Spinal cord (tissue), 10 donors: ENCODE data around the gene DAB1. TPM values are rescaled to one million over a fixed set of nuclear protein-coding genes. Genes with fewer than 3 reads are reported as not detected.

Experiments used
- DNase-seq, 6 donors: peaks; one replicate each; pipeline versions ENCODE4 v3.0.0 to v3.0.0-alpha.2; 2013 to 2015; ENCODE audit warnings: low spot score in 6 of 6, low read depth in 4 of 6
- H3K27ac ChIP-seq: one replicate; pipeline ENCODE4 v1.5.1; 2013; ENCODE audit warnings: low read depth, low read length, control low read depth
- H3K27me3 ChIP-seq: one replicate; pipeline ENCODE4 v1.6.1; 2013; ENCODE audit warnings: low read length; ENCODE audit not compliant: control insufficient read depth, insufficient read depth
- H3K36me3 ChIP-seq: one replicate; pipeline ENCODE4 v1.6.1; 2013; ENCODE audit warnings: low read length; ENCODE audit not compliant: control insufficient read depth, insufficient read depth
- H3K4me1 ChIP-seq: one replicate; pipeline ENCODE4 v1.6.1; 2013; ENCODE audit warnings: low read length; ENCODE audit not compliant: control insufficient read depth, insufficient read depth
- H3K4me3 ChIP-seq: one replicate; pipeline ENCODE4 v1.5.1; 2013; ENCODE audit warnings: low read depth, low read length, control low read depth
- H3K9me3 ChIP-seq: one replicate; pipeline ENCODE4 v1.6.1; 2013; ENCODE audit warnings: low read length; ENCODE audit not compliant: control insufficient read depth, insufficient read depth
- WGBS: methylation state at CpG from one replicate; pipeline ENCODE4 v1.1.5; 2013; ENCODE audit warnings: missing lambda C conversion rate; ENCODE audit not compliant: insufficient coverage; 5-methylcytosine and 5-hydroxymethylcytosine counted together
- polyA plus RNA-seq, 2 donors: library from polyadenylated mRNA; unstranded; fragments of 120-200 nt; gene quantifications; one replicate each; pipeline ENCODE4 v1.2.1, GENCODE V29; 2013; ENCODE audit not compliant: insufficient read length in 2 of 2
- total RNA-seq, 2 donors: library from RNA; depleted of rRNA in 1 of 2; stranded (reverse); fragments of 120-200 nt in 1 of 2; fragments of >200 nt in 1 of 2; gene quantifications; one replicate each; pipeline versions ENCODE4 v1.2.3 to v1.2.4, GENCODE V29; 2013 to 2014
- donor health status: healthy.

The DAB1 gene
- total and polyA plus RNA-seq, 4 donors, result 8.3 to 27.9 (median 16.9) TPM

GRCh38 chr1:57400048-57400447 lies 23.8 kb downstream of the DAB1 start:
- Histone ChIP-seq H3K36me3 (no peaks in the 10 kb centered on the region), H3K4me1 (no peaks in the 10 kb centered on the region), H3K4me3 (no peak overlapping the region), H3K9me3 (no peaks in the 10 kb centered on the region), H3K27me3 (no peaks in the 10 kb centered on the region), H3K27ac (no peak overlapping the region)
- 80% methylated on average over 1 of the region's 5 CpGs for WGBS
- no peak for DNase-seq

- 87% methylated on average over 4 of the region's 6 CpGs for WGBS
- Histone ChIP-seq H3K27me3 (no peaks in the 10 kb centered on the region), H3K36me3 (no peaks in the 10 kb centered on the region), H3K9me3 (no peaks in the 10 kb centered on the region), H3K4me3 (no peak overlapping the region), H3K4me1 (no peaks in the 10 kb centered on the region), H3K27ac (no peak overlapping the region)
- no peak for DNase-seq
These were observed 30.7 kb downstream of the DAB1 start for GRCh38 chr1:57393058-57393584.

- Histone ChIP-seq H3K4me1 (no peaks in the 10 kb centered on the region), H3K36me3 (no peaks in the 10 kb centered on the region), H3K27ac (no peak overlapping the region), H3K27me3 (no peaks in the 10 kb centered on the region), H3K9me3 (no peaks in the 10 kb centered on the region), H3K4me3 (no peak overlapping the region)
- peak in 1 of 6 donors; percentile 50 for DNase-seq
- WGBS, result no CpG with 5 or more reads among the region's 1 CpG
These were observed 38.5 kb downstream of the DAB1 start for GRCh38 chr1:57385336-57385735.

- Histone ChIP-seq H3K27ac (no peak overlapping the region), H3K4me1 (no peaks in the 10 kb centered on the region), H3K27me3 (no peaks in the 10 kb centered on the region), H3K36me3 (no peaks in the 10 kb centered on the region), H3K9me3 (no peaks in the 10 kb centered on the region), H3K4me3 (no peak overlapping the region)
- DNase-seq, result no peak
- no CpG with 5 or more reads among the region's 1 CpG for WGBS
These were observed 39.0 kb downstream of the DAB1 start for GRCh38 chr1:57384901-57385300.

GRCh38 chr1:57384284-57384683 lies 39.6 kb downstream of the DAB1 start:
- no peak for DNase-seq
- H3K36me3 ChIP-seq, result no peaks in the 10 kb centered on the region
- H3K4me3 ChIP-seq, result no peak overlapping the region
- 80% methylated on average over 1 of the region's 4 CpGs for WGBS
- no peaks in the 10 kb centered on the region for H3K9me3 ChIP-seq
- no peak overlapping the region for H3K27ac ChIP-seq
- H3K4me1 ChIP-seq, result no peaks in the 10 kb centered on the region
- no peaks in the 10 kb centered on the region for H3K27me3 ChIP-seq

- Histone ChIP-seq H3K27me3 (no peaks in the 10 kb centered on the region), H3K36me3 (no peaks in the 10 kb centered on the region), H3K4me1 (no peaks in the 10 kb centered on the region), H3K27ac (no peak overlapping the region), H3K9me3 (no peaks in the 10 kb centered on the region), H3K4me3 (no peak overlapping the region)
- peak in 1 of 6 donors; percentile 19 for DNase-seq
- no CpG with 5 or more reads among the region's 2 CpGs for WGBS
These were observed 42.0 kb downstream of the DAB1 start for GRCh38 chr1:57381871-57382270.

GRCh38 chr1:57381426-57381825 lies 42.4 kb downstream of the DAB1 start:
- no peak overlapping the region for H3K27ac ChIP-seq
- WGBS, result 100% methylated on average over 1 of the region's 4 CpGs

GRCh38 chr1:57380923-57381322 lies 42.9 kb downstream of the DAB1 start:
- WGBS, result no CpG with 5 or more reads among the region's 3 CpGs

More at GRCh38 chr1:57381426-57381825, 42.4 kb downstream of the DAB1 start:
- no peak overlapping the region for H3K4me3 ChIP-seq
- peak in 1 of 6 donors; percentile 59 for DNase-seq
- no peaks in the 10 kb centered on the region for H3K27me3 ChIP-seq
- H3K36me3 ChIP-seq, result no peaks in the 10 kb centered on the region
- H3K9me3 ChIP-seq, result no peaks in the 10 kb centered on the region
- H3K4me1 ChIP-seq, result no peaks in the 10 kb centered on the region

GRCh38 chr1:57378534-57378933 lies 45.3 kb downstream of the DAB1 start:
- peak in 1 of 6 donors; percentile 58 for DNase-seq
- no peaks in the 10 kb centered on the region for H3K9me3 ChIP-seq
- no peaks in the 10 kb centered on the region for H3K27me3 ChIP-seq
- no peaks in the 10 kb centered on the region for H3K36me3 ChIP-seq
- H3K4me3 ChIP-seq, result no peak overlapping the region
- H3K27ac ChIP-seq, result no peak overlapping the region
- WGBS, result no CpG with 5 or more reads among the region's 2 CpGs
- no peaks in the 10 kb centered on the region for H3K4me1 ChIP-seq

More at GRCh38 chr1:57380923-57381322, 42.9 kb downstream of the DAB1 start:
- no peak overlapping the region for H3K4me3 ChIP-seq
- no peaks in the 10 kb centered on the region for H3K27me3 ChIP-seq
- H3K36me3 ChIP-seq, result no peaks in the 10 kb centered on the region
- no peak overlapping the region for H3K27ac ChIP-seq
- no peaks in the 10 kb centered on the region for H3K9me3 ChIP-seq
- peak in 1 of 6 donors; percentile 66 for DNase-seq
- no peaks in the 10 kb centered on the region for H3K4me1 ChIP-seq

GRCh38 chr1:57377339-57378139 lies 46.3 kb downstream of the DAB1 start:
- Histone ChIP-seq H3K27me3 (no peaks in the 10 kb centered on the region), H3K27ac (no peak overlapping the region), H3K4me1 (no peaks in the 10 kb centered on the region), H3K9me3 (no peaks in the 10 kb centered on the region), H3K4me3 (no peak overlapping the region), H3K36me3 (no peaks in the 10 kb centered on the region)
- no peak for DNase-seq
- 86% methylated on average over 1 of the region's 4 CpGs for WGBS
